Stimulated activated CD4-positive, alpha-beta T cell treated with anti-CD3 and anti-CD28 coated beads, Interleukin-15, amount 100 ng/mL, for 48 hours (primary cell): ENCODE data around the gene GLT8D1.

Experiments
- DNase-seq, 2 donors: peaks; one replicate each; pipeline ENCODE4 v3.0.0-alpha.2; 2020; ENCODE audit warnings: low read depth in 2 of 2

GLT8D1 gene

DNA sequence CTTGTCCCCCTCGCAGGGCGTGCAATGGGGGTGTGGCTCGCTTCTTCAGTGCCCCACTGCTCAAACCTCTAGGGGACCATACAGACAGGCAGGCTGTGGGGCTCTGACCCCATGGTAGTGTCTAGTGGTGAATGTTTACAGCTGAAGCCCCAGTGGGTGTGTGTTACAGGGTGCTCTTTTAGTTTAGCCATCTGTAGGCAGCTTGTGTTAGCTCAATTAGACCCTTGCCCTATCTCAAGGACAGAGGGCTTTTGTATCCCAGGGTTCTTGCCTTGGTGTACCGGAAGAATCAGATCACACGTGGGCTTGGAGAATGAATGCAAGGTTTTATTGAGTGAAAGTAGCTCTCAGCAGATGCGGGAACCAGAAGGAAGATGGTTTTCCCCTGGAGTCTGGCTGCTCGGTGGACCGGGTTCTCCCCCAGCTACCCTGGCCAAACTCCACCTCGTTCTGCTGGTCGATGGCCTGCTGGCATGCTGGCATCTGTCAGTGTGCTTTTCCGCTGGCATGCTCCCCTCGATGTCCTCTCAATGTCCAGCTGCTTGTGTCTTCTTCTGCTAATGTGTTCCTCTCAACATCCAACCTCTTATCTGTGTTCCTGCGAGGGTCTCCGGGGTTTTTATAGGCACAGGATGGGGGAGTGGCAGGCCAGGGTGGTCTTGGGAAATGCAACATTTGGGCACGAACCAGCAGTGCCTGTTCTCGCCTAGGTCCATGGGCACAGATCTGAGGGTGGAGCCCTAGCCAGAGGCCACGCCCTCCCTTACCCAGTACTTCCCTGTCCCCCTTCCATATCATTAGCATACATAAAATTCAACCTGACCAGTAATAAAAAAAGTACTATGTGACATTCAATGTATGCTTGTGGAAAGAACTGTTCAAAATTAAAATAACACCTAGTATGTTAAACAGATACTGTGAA, 7.0 kb upstream of the GLT8D1 start:
- no peak for DNase-seq

DNA sequence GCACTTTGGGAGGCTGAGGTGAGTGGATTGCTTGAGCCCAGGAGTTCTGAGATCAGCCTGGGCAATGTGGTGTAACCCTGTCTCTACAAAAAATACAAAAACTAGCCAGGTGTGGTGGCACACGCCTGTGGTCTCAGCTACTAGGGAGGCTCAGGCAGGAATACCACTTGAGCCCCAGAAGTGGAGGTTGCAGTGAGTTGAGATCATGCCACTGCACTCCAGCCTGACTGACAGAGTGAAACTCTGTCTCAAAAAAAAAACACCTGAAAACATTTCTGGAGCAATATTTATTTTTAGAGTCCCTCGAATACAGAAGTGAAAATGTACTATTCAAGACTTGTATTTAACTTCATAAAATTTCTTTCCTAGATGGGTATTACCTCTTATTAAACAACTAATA, 4.9 kb upstream of the GLT8D1 start:
- DNase-seq: no peak

DNA sequence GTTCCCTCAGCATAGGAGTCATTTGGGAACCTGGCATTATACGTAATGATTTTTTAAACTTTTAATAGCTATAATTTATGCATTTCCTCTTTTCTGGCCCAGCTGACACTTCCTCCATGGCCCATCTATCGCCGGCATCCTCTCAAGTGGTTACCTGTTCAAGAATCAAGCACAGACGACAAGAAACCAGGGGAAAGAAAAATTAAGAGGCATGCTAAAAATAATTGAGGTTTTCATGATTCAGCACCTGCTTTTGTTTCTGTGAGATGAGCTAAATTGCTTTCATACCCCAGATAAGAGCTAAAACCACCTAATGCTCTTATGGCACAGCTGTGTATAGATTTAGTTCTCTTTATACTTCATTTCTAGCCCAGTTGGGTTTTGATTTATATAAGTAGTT, 2.0 kb upstream of the GLT8D1 start:
- DNase-seq: no peak

DNA sequence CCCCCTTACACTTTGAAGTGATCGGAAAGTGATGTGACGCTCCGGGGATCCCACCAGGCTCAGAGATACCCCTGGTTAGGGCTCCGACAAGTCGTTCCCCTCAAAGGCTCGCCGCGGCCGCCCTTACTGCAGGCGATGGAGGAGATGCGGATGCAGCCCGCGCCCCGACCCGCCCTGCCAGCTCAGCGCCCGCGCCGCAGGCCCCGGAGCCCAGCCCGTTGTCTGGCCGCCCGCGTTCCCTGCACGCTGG, 228 bp downstream of the GLT8D1 start:
- DNase-seq: no peak

DNA sequence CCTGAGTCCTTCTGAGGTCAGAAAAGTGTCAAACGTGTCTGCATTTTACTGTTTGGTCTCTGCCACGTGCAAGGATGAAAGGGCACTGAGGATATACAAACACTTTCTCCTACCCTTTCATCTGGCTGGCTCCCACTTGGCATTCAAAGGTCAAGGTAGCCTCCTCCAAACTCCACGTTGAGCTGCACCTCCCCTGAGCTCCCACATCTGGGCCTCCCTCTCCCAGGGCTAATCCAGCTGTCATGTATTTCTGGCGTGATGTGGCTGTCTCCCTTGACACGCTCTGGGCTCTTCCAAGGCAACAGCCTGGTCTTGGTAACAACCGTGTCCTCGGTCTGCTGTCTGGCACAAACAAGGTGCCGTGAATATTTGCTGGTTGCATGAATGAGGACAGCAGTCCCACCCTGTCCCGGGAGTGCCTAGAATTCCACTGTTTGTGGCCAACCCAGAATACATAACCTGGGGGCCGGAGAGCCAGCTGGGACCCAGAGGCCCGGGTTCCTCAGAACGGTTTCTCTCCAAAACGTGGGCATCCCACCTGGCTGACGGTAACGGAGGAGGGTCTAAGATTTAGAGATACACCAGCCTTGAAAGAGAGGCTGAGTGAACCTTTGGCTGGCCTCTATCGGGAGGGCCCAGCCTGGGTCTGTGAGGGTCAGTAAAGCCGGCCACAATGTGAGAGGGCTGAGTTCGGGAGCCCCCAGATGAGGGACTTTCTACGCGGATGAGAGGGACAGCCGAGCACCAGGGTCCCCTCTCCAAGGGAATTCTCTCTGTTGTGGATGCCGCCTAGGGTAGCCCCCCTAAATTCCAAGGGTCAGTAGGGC, 767 bp downstream of the GLT8D1 start:
- no peak for DNase-seq

DNA sequence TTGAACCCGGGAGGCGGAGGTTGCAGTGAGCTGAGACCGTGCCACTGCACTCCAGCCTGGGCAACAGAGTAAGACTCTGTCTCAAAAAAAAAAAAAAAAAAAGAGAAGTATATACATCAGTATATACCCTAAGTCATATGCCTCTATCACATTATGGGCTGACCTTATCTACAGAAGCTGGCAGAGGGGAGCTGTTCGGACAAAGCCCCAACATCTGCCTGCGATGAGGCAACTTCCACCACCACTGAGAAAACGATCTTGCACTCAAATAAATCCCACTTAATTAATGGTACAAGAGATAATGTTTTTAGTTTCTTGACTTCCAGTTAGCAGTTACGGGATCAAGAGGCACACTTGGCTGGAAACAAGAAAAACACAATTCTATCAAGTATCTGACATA, 2.2 kb downstream of the GLT8D1 start:
- no peak for DNase-seq

DNA sequence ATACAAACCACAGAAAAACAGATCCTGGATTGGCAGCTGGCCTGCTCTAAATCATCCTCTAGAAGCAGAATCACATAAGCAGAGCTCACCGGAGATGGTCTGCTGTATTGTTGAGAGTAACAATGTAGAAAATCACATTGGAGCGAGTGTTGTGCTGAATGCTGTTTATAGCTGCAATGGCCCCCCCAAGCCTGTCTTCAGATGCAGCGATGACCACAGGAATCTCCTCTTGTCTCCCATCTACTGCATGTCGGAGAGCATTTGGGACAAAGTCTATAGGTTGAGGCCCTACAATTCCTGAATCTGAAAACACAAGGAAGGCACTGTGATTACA, 8.0 kb downstream of the GLT8D1 start:
- DNase-seq: no peak

DNA sequence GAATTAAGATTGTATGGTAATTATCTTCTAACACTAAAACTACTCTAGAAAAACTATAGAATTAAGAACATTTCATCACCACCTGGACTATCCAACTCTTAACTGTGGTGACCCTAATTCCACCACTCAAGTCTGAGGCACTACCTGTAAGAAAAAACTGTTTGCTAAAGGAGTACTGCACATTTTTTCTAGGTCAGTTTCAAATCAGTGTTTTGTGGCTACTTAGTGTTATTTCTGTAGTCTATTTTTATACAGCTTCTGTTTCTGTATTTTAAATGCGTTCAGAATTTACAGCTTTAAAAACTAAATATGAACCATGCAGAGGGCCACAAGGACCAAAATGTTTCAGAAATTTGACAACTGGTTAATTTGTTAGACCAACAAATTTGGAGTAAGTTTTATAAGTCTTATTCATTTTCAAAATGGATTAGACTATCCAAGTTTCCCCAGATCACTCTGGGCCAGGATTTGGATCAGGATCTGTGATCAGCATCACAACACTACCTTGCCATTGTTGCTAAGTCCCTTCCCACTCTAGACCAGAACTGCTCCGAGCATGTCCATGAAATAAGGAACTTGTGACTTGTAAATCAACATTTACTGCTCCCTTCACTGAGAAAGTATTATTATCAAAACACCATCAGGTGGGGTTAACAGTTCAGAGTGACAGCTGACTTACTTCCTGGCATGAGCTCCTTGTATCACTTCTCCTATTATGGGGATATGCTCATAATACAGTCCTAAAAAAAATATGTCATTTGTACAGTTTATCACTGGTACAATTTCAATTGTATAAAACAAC, 8.6 kb downstream of the GLT8D1 start:
- no peak for DNase-seq

DNA sequence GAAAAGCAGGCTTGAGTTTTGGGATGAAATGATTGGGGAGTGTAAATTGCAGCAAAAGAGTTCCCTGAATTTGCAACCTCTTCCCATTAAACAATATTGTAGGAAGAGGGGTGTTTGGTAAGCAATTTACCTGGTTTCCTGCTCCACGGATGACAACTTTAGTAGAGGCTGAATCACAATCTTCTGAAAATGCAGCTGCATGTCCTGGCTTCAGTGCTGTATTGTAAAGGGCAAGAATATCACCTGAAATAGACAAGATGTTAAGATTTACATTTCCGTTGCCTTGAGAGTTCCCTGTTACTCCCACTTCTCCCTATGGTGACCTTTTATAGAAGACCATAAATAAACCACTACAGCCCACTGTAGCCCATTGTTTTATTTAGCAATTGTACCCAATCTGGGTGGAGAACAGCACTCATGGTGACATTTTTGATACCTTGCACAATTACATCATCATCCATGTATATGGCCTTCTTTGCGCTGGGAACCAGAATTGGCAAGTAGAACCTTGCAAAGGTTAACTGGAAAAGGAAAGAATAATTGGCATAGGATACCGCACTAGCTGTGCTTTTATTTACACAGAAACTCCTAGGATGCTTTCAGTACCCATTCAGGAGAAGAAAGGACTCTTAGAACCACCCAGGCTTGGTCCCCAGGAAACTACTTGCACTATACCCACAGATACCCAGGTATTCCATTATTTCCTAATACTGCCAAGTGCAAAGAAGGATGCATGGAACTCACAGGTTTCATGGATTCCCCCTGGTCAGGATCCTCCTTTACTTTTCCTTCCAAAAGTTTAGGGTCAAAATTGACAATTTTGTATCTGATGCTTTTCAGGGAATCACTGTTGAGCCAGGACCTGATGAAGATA, 9.6 kb downstream of the GLT8D1 start:
- DNase-seq: no peak

DNA sequence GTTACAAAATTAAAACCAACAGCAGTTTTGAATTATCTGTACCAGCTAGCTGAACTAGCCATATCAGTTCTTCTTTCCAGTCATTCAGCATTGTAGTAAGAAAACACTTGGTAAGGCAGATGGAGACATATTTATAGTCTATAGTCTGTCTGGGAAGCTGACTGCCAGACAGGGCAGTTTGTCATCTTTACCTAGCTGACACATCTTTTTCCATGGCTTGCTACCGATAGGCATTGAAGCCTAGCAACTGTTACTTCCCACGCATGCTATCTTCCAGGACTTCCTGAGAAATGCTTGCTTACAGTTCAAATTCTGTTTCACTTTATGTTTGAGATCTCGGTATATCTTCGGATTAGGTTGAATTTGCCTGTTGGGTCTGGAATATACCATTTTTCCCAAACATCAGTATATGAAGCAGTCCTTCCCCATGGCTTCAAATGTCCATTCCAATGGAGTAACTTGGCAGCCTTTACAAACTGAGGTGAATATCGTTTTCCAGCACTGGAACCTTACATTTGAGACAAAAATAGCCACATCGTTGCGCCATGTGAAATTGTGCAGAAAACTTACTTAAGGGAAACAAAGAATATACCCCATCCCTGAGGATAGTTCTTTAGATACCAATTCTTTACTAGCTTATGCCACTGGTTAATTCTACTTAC, 10.9 kb downstream of the GLT8D1 start:
- DNase-seq: no peak

DNA sequence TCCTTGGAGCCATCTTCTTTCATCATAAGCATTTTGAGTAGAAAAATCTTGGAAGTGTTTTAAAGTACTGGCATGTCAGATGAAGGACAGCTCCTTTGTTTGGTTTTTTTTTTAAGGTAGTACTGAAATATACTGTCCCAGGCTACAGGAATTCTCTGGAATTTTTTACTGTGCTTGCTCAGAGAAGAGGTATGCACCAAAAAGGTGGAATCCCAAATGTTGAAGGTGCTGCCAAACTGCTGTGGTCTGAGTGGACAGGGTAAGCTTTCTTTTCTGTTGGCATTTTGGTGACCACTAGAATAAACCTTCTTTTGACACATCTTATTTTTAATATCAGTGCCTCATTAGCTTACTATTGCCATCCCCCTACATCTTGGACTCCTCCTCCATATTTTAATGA, 12.5 kb downstream of the GLT8D1 start:
- no peak for DNase-seq

DNA sequence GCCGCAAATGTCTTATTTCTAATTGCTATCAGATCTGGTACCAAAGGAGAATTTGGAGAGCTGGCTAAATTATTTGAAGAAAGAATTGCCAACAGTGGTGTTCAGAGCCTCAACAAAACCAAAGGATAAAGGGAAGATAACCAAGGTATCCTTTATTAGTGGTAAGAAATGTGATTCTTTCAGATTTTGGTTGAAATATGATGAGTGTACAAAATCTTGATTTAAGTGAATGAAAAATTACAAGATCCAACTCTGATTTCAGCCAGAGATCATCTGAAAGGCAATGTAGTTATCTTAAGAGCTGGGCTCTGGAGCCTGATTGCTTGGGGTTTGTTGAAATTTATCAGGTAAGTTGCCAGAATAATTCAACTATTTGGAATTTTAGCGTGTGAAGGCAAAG, 15.0 kb downstream of the GLT8D1 start:
- DNase-seq: no peak

DNA sequence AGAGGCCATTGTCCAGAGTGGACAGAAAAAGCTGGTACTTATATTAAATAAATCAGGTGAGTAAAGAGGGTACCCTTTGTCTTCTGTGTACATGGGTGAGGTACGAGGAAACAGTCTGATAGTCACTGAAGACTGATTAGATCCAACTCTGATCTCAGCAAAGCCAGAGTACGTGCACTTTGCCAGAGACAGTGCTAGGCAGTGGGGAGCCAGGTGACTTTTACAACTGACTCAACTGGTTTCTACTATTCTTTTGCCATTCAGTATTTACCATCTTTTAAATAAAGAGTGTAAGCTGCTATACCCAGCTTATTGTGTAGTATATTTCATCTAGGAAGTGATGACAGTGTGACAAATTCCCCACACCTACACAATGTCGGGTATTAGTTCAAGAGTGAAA, 16.4 kb downstream of the GLT8D1 start:
- DNase-seq: no peak

DNA sequence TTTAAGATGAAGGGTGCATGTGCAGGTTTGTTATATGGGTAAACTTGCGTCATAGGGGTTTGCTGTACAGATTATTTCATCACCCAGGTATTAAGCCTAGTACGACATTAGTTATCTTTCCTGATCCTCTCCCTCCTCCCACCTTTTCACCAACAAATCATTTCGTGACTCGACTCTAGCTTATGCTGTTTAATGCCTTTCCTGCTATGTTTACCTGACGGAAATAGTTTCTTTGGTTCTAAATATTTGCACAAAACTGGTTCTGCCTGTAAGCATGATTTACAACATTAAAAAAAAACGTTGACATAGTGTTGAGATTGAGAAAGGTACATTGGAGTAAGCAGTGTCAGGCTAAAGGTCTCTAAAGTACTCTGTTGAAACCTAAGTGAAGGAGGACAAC, 17.3 kb downstream of the GLT8D1 start:
- DNase-seq: no peak

DNA sequence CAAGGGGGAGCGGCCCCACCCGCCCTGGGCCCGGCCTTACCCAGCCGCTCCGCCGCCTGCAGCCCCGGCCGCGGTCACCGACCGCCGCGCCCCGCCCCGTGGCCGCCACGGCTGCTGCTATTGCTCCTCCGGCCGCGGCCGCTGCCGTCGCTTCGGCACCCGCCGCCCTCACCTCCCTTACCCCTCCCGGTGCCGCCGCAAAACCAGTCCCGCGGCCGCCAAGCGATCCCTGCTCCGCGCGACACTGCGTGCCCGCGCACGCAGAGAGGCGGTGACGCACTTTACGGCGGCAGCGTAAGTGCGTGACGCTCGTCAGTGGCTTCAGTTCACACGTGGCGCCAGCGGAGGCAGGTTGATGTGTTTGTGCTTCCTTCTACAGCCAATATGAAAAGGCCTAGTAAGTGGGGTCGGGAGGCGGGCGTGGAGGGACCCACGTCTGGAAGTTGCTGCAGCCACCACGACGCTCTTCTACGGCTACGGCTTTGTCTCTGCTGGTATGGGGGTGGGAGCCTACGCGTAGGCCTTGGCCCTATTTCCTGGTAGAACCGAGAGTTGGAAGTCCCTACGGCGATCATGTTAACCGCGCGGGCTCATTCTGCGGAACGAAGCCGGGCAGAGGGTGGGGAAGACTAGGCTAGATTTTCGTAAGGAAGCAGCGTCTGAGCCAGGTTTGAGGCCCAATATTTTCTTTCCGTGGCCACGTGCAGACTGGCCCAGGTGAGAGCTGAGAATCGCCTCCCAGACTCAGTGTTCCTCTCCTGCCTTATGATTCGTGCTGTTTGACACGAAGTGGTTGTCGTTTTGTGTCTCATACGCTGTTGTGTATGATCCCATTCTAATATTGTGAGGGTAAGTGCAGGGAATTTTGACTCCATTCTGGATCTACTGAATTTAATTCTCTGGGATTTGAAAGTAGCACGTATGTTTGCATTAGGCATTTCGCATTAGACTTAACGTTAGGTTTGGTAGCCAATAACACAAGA, 19.6 kb downstream of the GLT8D1 start, which contains the start of the genes GNL3 and PBRM1:
Gene GNL3, plus strand, starts transcription at position 324 of the 983 bp plus-strand sequence. Its CDS starts 61 bp downstream, at position 385.
Gene PBRM1, minus strand, starts transcription at position 205 of the 983 bp plus-strand sequence.
- DNase-seq: peak; percentile 87 to 93

DNA sequence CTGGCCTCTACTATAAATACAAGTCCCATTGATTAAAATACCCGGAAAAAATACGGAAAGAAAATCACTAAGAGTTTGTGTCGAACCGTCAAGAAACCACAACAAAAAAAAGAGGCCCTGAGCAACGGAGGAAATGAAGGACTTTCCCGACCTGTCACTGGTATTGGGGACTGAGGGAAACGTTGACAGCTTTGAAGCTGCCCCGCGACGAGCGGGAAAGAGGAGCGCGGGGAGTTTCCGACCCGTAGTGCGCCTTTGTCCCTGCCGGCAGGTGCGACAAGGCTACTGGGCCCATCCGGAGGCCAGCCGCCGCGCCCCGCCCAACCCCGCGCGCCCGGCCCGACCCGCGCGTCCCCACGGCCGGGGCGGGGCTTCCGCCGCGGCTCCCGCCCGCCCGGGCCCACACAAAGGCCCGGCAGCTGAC, 20.3 kb downstream of the GLT8D1 start:
- DNase-seq: peak; percentile 74 to 83

DNA sequence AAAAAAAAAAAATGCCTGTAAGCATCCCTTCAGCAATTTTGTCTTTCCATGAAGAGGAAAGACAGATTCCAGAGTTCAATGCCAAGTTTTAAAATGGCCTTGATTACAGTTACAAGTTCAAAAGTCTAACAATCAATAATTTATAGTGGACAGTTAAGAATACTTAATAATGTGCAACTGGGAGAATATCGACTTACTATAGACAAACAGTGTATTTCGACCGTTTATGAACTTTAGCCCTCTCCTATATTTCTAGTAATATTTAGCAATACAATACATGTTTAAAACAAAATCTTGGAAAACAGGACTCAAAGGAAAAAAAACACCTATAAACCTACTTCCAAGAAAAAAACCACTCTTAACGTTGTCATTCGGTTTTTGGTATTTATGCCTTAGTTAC, 21.4 kb downstream of the GLT8D1 start:
- no peak for DNase-seq

DNA sequence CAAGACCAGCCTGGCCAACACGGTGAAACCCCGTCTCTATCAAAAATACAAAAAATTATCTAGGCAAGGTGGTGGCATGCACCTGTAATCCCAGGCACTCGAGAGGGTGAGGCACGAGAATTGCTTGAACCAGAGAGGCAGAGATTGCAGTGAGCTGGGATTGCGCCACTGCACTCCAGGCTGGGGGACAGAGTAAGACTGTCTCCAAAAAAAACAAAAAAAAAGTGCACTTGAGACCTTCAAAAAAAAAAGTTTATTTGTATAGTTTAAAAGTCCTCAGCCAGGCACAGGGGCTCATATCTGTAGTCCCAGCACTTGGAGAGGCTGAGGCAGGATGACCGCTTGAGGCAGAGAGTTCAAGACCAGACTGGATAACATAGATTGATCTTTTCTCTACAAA, 22.0 kb downstream of the GLT8D1 start:
- DNase-seq: no peak

DNA sequence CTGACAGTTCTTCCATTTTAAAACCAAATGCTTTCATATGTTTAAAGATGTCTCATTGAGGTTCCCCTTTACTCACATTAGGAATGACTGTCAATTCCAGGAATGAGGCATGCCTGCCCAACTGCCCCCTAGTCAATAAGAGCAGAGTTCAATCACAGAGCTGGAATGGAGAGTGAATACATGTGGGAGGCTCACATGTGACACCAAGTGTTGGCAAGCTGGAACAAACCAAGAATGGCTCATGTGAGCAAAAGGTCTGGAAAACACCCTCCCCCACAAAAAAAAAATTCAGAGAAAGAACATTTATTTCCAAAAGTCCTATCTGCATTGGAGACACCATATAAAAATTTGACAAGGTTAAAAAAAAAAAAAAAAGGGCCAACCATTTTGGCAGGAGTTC, 23.6 kb downstream of the GLT8D1 start:
- DNase-seq: peak in 1 of 2 donors; percentile 36

DNA sequence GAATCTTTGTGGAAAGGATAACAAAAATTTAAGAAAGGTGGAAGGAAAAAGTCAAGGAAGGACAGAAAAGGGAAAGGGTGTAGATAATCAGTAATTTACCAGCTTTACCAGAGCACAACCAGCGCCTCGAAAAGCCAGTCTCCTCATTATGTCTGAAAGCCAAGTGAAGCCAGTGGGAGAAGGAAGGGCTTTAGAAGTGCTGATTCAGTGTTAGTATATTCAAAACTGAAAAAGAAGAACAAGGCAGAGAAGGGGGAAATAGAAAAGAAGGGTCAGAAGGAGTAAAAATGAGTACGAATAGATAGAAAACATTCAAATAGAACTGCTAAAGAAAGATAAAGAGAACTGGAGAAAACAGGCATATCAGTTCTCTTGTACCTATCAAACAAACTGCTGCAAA, 24.0 kb downstream of the GLT8D1 start:
- DNase-seq: no peak
